HepG2 (cell line): ENCODE data around the gene CELF2. TPM values are rescaled to one million over a fixed set of nuclear protein-coding genes. Genes with fewer than 3 reads are reported as not detected.

ENCODE experiments used
- ATAC-seq: fragments of 200-7000 bp; cut with Tn5 transposase; 3 replicates; pipeline ENCODE4 v1.9.1; 2020; ENCODE audit warnings: mild to moderate bottlenecking, moderate library complexity
- BruUV-seq: library from RNA; stranded (reverse); fragments of 400-500 nt; replicated peaks from 2 replicates; lab custom pipeline; 2021; lab: Mats Ljungman, UMichigan
- CTCF ChIA-PET: fragments of 300-600 bp; formaldehyde crosslinking; extraction: SDS; loops from one replicate; lab custom pipeline; 2021; ENCODE audit warnings: low total read pairs, inconsistent platforms, low intra/inter-chr PET ratio; lab: Yijun Ruan, JAX
- POLR2A ChIA-PET: fragments of 350-600 bp; sonication (Branson Sonifier 250); formaldehyde crosslinking; loops from one replicate; lab custom pipeline; 2020; ENCODE audit warnings: antibody characterized with exemption, inconsistent platforms; lab: Yijun Ruan, JAX
- DNase-seq: peaks from one replicate; pipeline ENCODE4 v3.0.0-alpha.2; 2015; ENCODE audit warnings: low spot score
- FAIRE-seq: peaks from 3 replicates; lab custom pipeline; 2011; peaks lifted over from hg19 to GRCh38; lab: Jason Lieb, UNC
- H2AFZ ChIP-seq: one replicate; pipeline ENCODE4 v1.6.1; 2011; ENCODE audit warnings: low read length, inconsistent platforms
- H3K27ac ChIP-seq: fragments of 300-600 bp; 3 replicates; pipeline ENCODE4 v1.8.0; 2011; ENCODE audit warnings: mixed run types, mild to moderate bottlenecking, mixed read lengths, low read length, inconsistent platforms; ENCODE audit not compliant: insufficient read depth; ENCODE audit errors: extremely low read length
- H3K27me3 ChIP-seq, 2 experiments: fragments of 200-600 bp in 1 of 2; 2 replicates in 1 of 2; 3 replicates in 1 of 2; pipeline versions ENCODE4 v1.6.0 to v1.8.0; 2011; ENCODE audit warnings: low read length in 2 of 2, mild to moderate bottlenecking in 2 of 2, moderate library complexity in 2 of 2, inconsistent platforms in 1 of 2; ENCODE audit not compliant: insufficient read depth in 2 of 2, control insufficient read depth in 1 of 2
- H3K36me3 ChIP-seq, 2 experiments: fragments of 200-600 bp in 1 of 2; replicated peaks in 1 of 2; 2 replicates in 1 of 2; 3 replicates in 1 of 2; pipeline versions ENCODE4 v1.5.1 to v1.8.0; 2011; ENCODE audit warnings: low read length in 2 of 2, inconsistent platforms in 1 of 2; ENCODE audit not compliant: insufficient read depth in 2 of 2, control insufficient read depth in 1 of 2
- H3K4me1 ChIP-seq: 2 replicates; pipeline ENCODE4 v1.5.1; 2012; ENCODE audit warnings: low read length, inconsistent platforms; ENCODE audit not compliant: insufficient read depth
- H3K4me2 ChIP-seq: 2 replicates; pipeline ENCODE4 v1.6.0; 2011; ENCODE audit warnings: low read depth, low read length, inconsistent platforms
- H3K4me3 ChIP-seq, 3 experiments: fragments of 200-600 bp in 1 of 3; sonication (generic), shearing (Covaris generic) in 1 of 3; replicated peaks in 1 of 3; 2 replicates each; pipeline ENCODE4 v1.5.1; 2011 to 2016; ENCODE audit warnings: low read length in 3 of 3, inconsistent platforms in 2 of 3, low read depth in 2 of 3, mild to moderate bottlenecking in 2 of 3, control low read depth in 1 of 3, mixed read lengths in 1 of 3; ENCODE audit not compliant: insufficient read depth in 1 of 3
- H3K79me2 ChIP-seq: one replicate; pipeline ENCODE4 v1.6.1; 2011; ENCODE audit warnings: low read length, inconsistent platforms; ENCODE audit not compliant: insufficient read depth
- H3K9ac ChIP-seq: 2 replicates; pipeline ENCODE4 v1.6.0; 2011; ENCODE audit warnings: mild to moderate bottlenecking, low read depth, low read length, inconsistent platforms; ENCODE audit not compliant: insufficient read depth
- H3K9me3 ChIP-seq: 2 replicates; pipeline ENCODE4 v1.5.1; 2012; ENCODE audit warnings: mild to moderate bottlenecking, low read length
- H4K20me1 ChIP-seq: 2 replicates; pipeline ENCODE4 v1.6.0; 2011; ENCODE audit warnings: inconsistent platforms, mild to moderate bottlenecking, low read length, moderate library complexity; ENCODE audit not compliant: insufficient read depth
- BHLHE40 ChIP-seq: IDR thresholded peaks from 2 replicates; pipeline ENCODE4 v1.6.1; 2011; ENCODE audit warnings: low read length, improper control_type of control experiment
- CEBPB ChIP-seq: IDR thresholded peaks from 2 replicates; pipeline ENCODE4 v1.6.1; 2011; ENCODE audit warnings: low read depth, low read length, improper control_type of control experiment, borderline replicate concordance
- FIP1L1 ChIP-seq: fragments of 200-400 bp; formaldehyde crosslinking; IDR thresholded peaks from 2 replicates; pipeline ENCODE4 v1.6.1; 2018; ENCODE audit warnings: low read depth, mild to moderate bottlenecking, low read length, moderate library complexity, borderline replicate concordance; ENCODE audit not compliant: insufficient read depth
- NFYB ChIP-seq: sonication (generic); formaldehyde crosslinking; IDR thresholded peaks from 2 replicates; pipeline ENCODE4 v1.4.0; 2020; ENCODE audit warnings: missing genetic modification reagents
- NR0B2 ChIP-seq: sonication (generic); formaldehyde crosslinking; IDR thresholded peaks from 2 replicates; pipeline ENCODE4 v1.4.0; 2020; ENCODE audit warnings: mild to moderate bottlenecking, missing genetic modification reagents
- NRL ChIP-seq: sonication (generic); formaldehyde crosslinking; IDR thresholded peaks from 2 replicates; pipeline ENCODE4 v1.5.0; 2020; ENCODE audit warnings: missing genetic modification reagents, mild to moderate bottlenecking, moderate library complexity, borderline replicate concordance
- PLRG1 ChIP-seq: fragments of 450-650 bp; conservative IDR thresholded peaks from 2 replicates; pipeline ENCODE4 v1.6.1; 2016
- RBM39 ChIP-seq: fragments of 200-400 bp; formaldehyde crosslinking; IDR thresholded peaks from one replicate; pipeline ENCODE4 v1.6.1; 2018; ENCODE audit warnings: antibody characterized with exemption, mild to moderate bottlenecking, low read depth, low read length; ENCODE audit not compliant: poor library complexity, severe bottlenecking
- SMAD9 ChIP-seq: sonication (generic); formaldehyde crosslinking; IDR thresholded peaks from 2 replicates; pipeline ENCODE4 v1.5.1; 2020; ENCODE audit warnings: mild to moderate bottlenecking, missing genetic modification reagents
- THRA ChIP-seq: sonication (generic); formaldehyde crosslinking; IDR thresholded peaks from 2 replicates; pipeline ENCODE4 v1.4.0; 2020; ENCODE audit warnings: missing genetic modification reagents, borderline replicate concordance
- TRIM24 ChIP-seq: sonication (generic); formaldehyde crosslinking; IDR thresholded peaks from 2 replicates; pipeline ENCODE4 v1.8.0; 2022; ENCODE audit warnings: mild to moderate bottlenecking, missing genetic modification reagents
- ZNF354B ChIP-seq: sonication (generic); formaldehyde crosslinking; IDR thresholded peaks from 2 replicates; pipeline ENCODE4 v1.8.0; 2022; ENCODE audit warnings: mild to moderate bottlenecking, missing genetic modification reagents
- ZNF749 ChIP-seq: sonication (generic); formaldehyde crosslinking; IDR thresholded peaks from 2 replicates; pipeline ENCODE4 v1.8.0; 2022; ENCODE audit warnings: mild to moderate bottlenecking, missing genetic modification reagents, moderate library complexity, borderline replicate concordance
- ZNF790 ChIP-seq: sonication (generic); formaldehyde crosslinking; IDR thresholded peaks from 2 replicates; pipeline ENCODE4 v1.8.0; 2022; ENCODE audit warnings: missing genetic modification reagents, mild to moderate bottlenecking, borderline replicate concordance
- ZNF792 ChIP-seq: IDR thresholded peaks from 2 replicates; pipeline ENCODE4 v1.6.1; 2016
- ZSCAN12 ChIP-seq: sonication (generic); formaldehyde crosslinking; IDR thresholded peaks from 2 replicates; pipeline ENCODE4 v1.9.0; 2021; ENCODE audit warnings: mild to moderate bottlenecking, missing genetic modification reagents
- ZSCAN22 ChIP-seq: sonication (generic); formaldehyde crosslinking; IDR thresholded peaks from 2 replicates; pipeline ENCODE4 v1.4.0; 2020; ENCODE audit warnings: mild to moderate bottlenecking, missing genetic modification reagents
- ZSCAN25 ChIP-seq: sonication (generic); formaldehyde crosslinking; IDR thresholded peaks from 2 replicates; pipeline ENCODE4 v1.8.0; 2022; ENCODE audit warnings: mild to moderate bottlenecking, missing genetic modification reagents
- WGBS: methylation state at CpG from one replicate; pipeline ENCODE4 v1.1.6; 2017; ENCODE audit warnings: low lambda C conversion rate; 5-methylcytosine and 5-hydroxymethylcytosine counted together
- in situ Hi-C: cut with HindIII; loops from 2 replicates; pipeline ENCODE4 v1.10.0; 2017; ENCODE audit warnings: low pct_unique_long_range_greater_than_20kb; ENCODE audit not compliant: extremely low pct_ligation_motif_present
- intact Hi-C: fragments of 100-400 bp; cut with micrococcal nuclease; formaldehyde crosslinking; loops from one replicate; pipeline ENCODE4 v1.10.0; 2022; ENCODE audit not compliant: unreplicated experiment
- polyA plus RNA-seq, 8 experiments: library from polyadenylated mRNA; depleted of rRNA in 3 of 8; stranded (reverse) in 7 of 8; unstranded in 1 of 8; fragments of >200 nt; fragmentation: Illumina TruSeq in 4 of 8; extraction: Trizol in 4 of 8; gene quantifications; 2 replicates each; pipeline versions ENCODE4 v1.2.1 to v1.2.3, GENCODE V29; 2011 to 2016; ENCODE audit warnings: low read depth in 4 of 8, missing spikeins in 1 of 8, mixed read lengths in 1 of 8; ENCODE audit not compliant: insufficient read depth in 1 of 8
- total RNA-seq, 5 experiments: library from RNA; depleted of rRNA; stranded (reverse); fragments of >200 nt; fragmentation: Illumina TruSeq; extraction: Trizol; gene quantifications; 2 replicates each; pipeline ENCODE4 v1.2.3, GENCODE V29; 2016; ENCODE audit warnings: low read depth in 1 of 5
- TF ChIP-seq, protein P1 (sequence below): sonication (generic); formaldehyde crosslinking; IDR thresholded peaks from 2 replicates; pipeline ENCODE4 v1.8.0; 2022; ENCODE audit warnings: missing genetic modification reagents, low read depth, mild to moderate bottlenecking, borderline replicate concordance

The CELF2 gene
- total and polyA plus RNA-seq, 2 of the 13 experiments (the other 11 are each of a cell fraction or from before 2014, with no cell fraction given) = not detected

GRCh38 chr10:11236234-11236633, 218.6 kb downstream of the CELF2 start:
- Histone ChIP-seq H3K27me3 (peaks cover 1 to 33% of the 10 kb centered on the region in 2 experiments; a peak in 3 of 5 replicates), H3K9ac (no peak overlapping the region), H3K4me1 (no peaks in the 10 kb centered on the region), H4K20me1 (no peaks in the 10 kb centered on the region), H3K27ac (no peak overlapping the region), H2AFZ (no peak overlapping the region), H3K9me3 (no peaks in the 10 kb centered on the region), H3K79me2 (no peaks in the 10 kb centered on the region), H3K4me3 (no peak overlapping the region), H3K4me2 (no peak overlapping the region), H3K36me3 (no peaks in the 10 kb centered on the region)
- WGBS = 7% methylated on average over 2 of the region's 2 CpGs
- ATAC-seq = no peak
- BruUV-seq = no TSS peak
- intact Hi-C loops (no loop called here), in situ Hi-C loops (no loop called here)
- no peak for FAIRE-seq
- ChIA-PET POLR2A (no interaction called here), CTCF (no interaction called here)
- TF ChIP-seq THRA (no peak), ZNF354B (no peak), ZSCAN12 (CRISPR knock-in tag) (no peak), PLRG1 (no peak)
- no peak for DNase-seq

GRCh38 chr10:11237571-11237970, 219.9 kb downstream of the CELF2 start:
- Histone ChIP-seq H3K27ac (no peak overlapping the region), H3K27me3 (peaks cover 1 to 31% of the 10 kb centered on the region in 2 experiments; a peak in 3 of 5 replicates), H3K4me3 (no peak overlapping the region), H3K36me3 (no peaks in the 10 kb centered on the region), H3K4me1 (no peaks in the 10 kb centered on the region), H3K79me2 (no peaks in the 10 kb centered on the region), H3K4me2 (no peak overlapping the region), H3K9ac (no peak overlapping the region), H3K9me3 (no peaks in the 10 kb centered on the region), H2AFZ (no peak overlapping the region), H4K20me1 (no peaks in the 10 kb centered on the region)
- BruUV-seq = no TSS peak
- no peak for DNase-seq
- ATAC-seq = no peak
- ChIA-PET CTCF (no interaction called here), POLR2A (no interaction called here)
- WGBS = 2% methylated on average over 7 of the region's 7 CpGs
- intact Hi-C loops = no loop called here
- in situ Hi-C loops = no loop called here
- no peak for FAIRE-seq
- TF ChIP-seq, protein P1, sequence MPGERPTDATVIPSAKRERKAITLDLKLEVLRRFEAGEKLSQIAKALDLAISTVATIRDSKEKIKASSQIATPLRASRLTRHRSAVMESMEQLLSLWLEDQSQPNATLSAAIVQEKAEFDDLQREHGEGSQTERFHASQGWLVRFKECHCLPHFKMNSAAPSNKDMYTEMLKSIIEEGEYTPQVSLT (CRISPR knock-in tag) = no peak
- TF ChIP-seq NR0B2 (CRISPR knock-in tag) (no peak), NFYB (CRISPR knock-in tag) (no peak), NRL (no peak), CEBPB (no peak), ZSCAN25 (CRISPR knock-in tag) (no peak), TRIM24 (CRISPR knock-in tag) (no peak), FIP1L1 (no peak), RBM39 (no peak), ZNF792 (no peak), BHLHE40 (no peak), ZSCAN22 (no peak), SMAD9 (CRISPR knock-in tag) (no peak), ZNF790 (no peak), ZNF749 (CRISPR knock-in tag) (no peak)
